Neutrophil (primary cell): ENCODE measurements around the gene PRKN.

Source experiments
- H3K27ac ChIP-seq: fragments of 200-600 bp; sonication (generic); 2 replicates; pipeline ENCODE4 v1.5.1; 2016; ENCODE audit warnings: mild to moderate bottlenecking, moderate library complexity
- H3K27me3 ChIP-seq: fragments of 200-600 bp; sonication (generic); 2 replicates; pipeline ENCODE4 v1.6.0; 2016; ENCODE audit warnings: mild to moderate bottlenecking
- H3K36me3 ChIP-seq: fragments of 200-600 bp; sonication (generic); 2 replicates; pipeline ENCODE4 v1.5.1; 2017
- H3K4me1 ChIP-seq, 2 experiments: fragments of 200-600 bp in 1 of 2; sonication (generic) in 1 of 2; 1 replicate in 1 of 2; 2 replicates in 1 of 2; pipeline versions ENCODE4 v1.5.1 to v1.6.1; 2013 to 2016; ENCODE audit warnings: low read depth in 1 of 2, low read length in 1 of 2, mild to moderate bottlenecking in 1 of 2, moderate library complexity in 1 of 2; ENCODE audit not compliant: control insufficient read depth in 1 of 2, insufficient read depth in 1 of 2
- H3K4me3 ChIP-seq, 2 experiments: fragments of 200-600 bp in 1 of 2; sonication (generic) in 1 of 2; 1 replicate in 1 of 2; 2 replicates in 1 of 2; pipeline ENCODE4 v1.5.1; 2013 to 2016; ENCODE audit warnings: low read depth in 1 of 2, low read length in 1 of 2, mild to moderate bottlenecking in 1 of 2, moderate library complexity in 1 of 2
- H3K9me3 ChIP-seq: fragments of 200-600 bp; sonication (generic); 2 replicates; pipeline ENCODE4 v1.5.1; 2016
- CTCF ChIP-seq: fragments of 200-600 bp; sonication (generic); IDR thresholded peaks from 2 replicates; pipeline ENCODE4 v1.5.1; 2016; ENCODE audit warnings: antibody characterized with exemption

Gene PRKN

GRCh38 chr6:161411265-161411944 is 1316.2 kb downstream of the PRKN start:
- TF ChIP-seq CTCF = no peak
- Histone ChIP-seq H3K4me3 (no peak overlapping the region), H3K27ac (no peak overlapping the region), H3K27me3 (peaks cover 6% of the 10 kb centered on the region), H3K4me1 (no peaks in the 10 kb centered on the region), H3K36me3 (no peaks in the 10 kb centered on the region), H3K9me3 (no peaks in the 10 kb centered on the region)

- no peaks in the 10 kb centered on the region for H3K9me3 ChIP-seq
- no peak overlapping the region for H3K4me3 ChIP-seq
- no peak for TF ChIP-seq CTCF
- no peaks in the 10 kb centered on the region for H3K4me1 ChIP-seq
- H3K36me3 ChIP-seq = no peaks in the 10 kb centered on the region
- peaks cover 6% of the 10 kb centered on the region for H3K27me3 ChIP-seq
- H3K27ac ChIP-seq = no peak overlapping the region
Measured at GRCh38 chr6:161410736-161411135, 1316.8 kb downstream of the PRKN start.

GRCh38 chr6:161410076-161410475 is 1317.5 kb downstream of the PRKN start:
- no peak for TF ChIP-seq CTCF
- Histone ChIP-seq H3K36me3 (no peaks in the 10 kb centered on the region), H3K27ac (no peak overlapping the region), H3K9me3 (no peaks in the 10 kb centered on the region), H3K27me3 (peaks cover 6% of the 10 kb centered on the region), H3K4me1 (no peaks in the 10 kb centered on the region), H3K4me3 (no peak overlapping the region)

GRCh38 chr6:161409353-161409752 is 1318.2 kb downstream of the PRKN start:
- Histone ChIP-seq H3K36me3 (no peaks in the 10 kb centered on the region), H3K4me3 (no peak overlapping the region), H3K27ac (no peak overlapping the region), H3K9me3 (no peaks in the 10 kb centered on the region), H3K4me1 (no peaks in the 10 kb centered on the region), H3K27me3 (no peaks in the 10 kb centered on the region)
- no peak for TF ChIP-seq CTCF

- Histone ChIP-seq H3K36me3 (no peaks in the 10 kb centered on the region), H3K9me3 (no peaks in the 10 kb centered on the region), H3K4me1 (no peaks in the 10 kb centered on the region), H3K27ac (no peak overlapping the region), H3K4me3 (no peak overlapping the region), H3K27me3 (no peaks in the 10 kb centered on the region)
- no peak for TF ChIP-seq CTCF
Measured at GRCh38 chr6:161408041-161408440, 1319.5 kb downstream of the PRKN start.
